ENCODE results near the gene PERCC1. TPM values are rescaled to one million over a fixed set of nuclear protein-coding genes. Genes with fewer than 3 reads are reported as not detected.

The PERCC1 gene
- total RNA-seq, 6 experiments from 2014 or later, result not detected

GRCh38 chr16:1450841-1451240 lies 20.0 kb downstream of the PERCC1 start:
- DNase-seq, result no peak
- Histone ChIP-seq H3K36me3 (peaks cover 0 to 49% (median 3%) of the 10 kb centered on the region in 4 donors), H3K9me3 (no peaks in the 10 kb centered on the region), H3K4me3 (no peak overlapping the region), H3K4me1 (no peaks in the 10 kb centered on the region), H3K27me3 (no peaks in the 10 kb centered on the region), H3K27ac (no peak overlapping the region)
- no peak for TF ChIP-seq POLR2A (IDR thresholded peaks at IDR 0.05)
- TF ChIP-seq, protein P1, sequence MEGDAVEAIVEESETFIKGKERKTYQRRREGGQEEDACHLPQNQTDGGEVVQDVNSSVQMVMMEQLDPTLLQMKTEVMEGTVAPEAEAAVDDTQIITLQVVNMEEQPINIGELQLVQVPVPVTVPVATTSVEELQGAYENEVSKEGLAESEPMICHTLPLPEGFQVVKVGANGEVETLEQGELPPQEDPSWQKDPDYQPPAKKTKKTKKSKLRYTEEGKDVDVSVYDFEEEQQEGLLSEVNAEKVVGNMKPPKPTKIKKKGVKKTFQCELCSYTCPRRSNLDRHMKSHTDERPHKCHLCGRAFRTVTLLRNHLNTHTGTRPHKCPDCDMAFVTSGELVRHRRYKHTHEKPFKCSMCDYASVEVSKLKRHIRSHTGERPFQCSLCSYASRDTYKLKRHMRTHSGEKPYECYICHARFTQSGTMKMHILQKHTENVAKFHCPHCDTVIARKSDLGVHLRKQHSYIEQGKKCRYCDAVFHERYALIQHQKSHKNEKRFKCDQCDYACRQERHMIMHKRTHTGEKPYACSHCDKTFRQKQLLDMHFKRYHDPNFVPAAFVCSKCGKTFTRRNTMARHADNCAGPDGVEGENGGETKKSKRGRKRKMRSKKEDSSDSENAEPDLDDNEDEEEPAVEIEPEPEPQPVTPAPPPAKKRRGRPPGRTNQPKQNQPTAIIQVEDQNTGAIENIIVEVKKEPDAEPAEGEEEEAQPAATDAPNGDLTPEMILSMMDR (IDR thresholded peaks at IDR 0.05), result no peak
- intact Hi-C loops (cut with DNase I), result no loop called here
- ATAC-seq, result no peak
- 97% methylated on average over 7 of the region's 21 CpGs for WGBS (ENCODE audit: insufficient coverage, low coverage, low lambda C conversion rate, missing lambda C conversion rate)

DNA sequence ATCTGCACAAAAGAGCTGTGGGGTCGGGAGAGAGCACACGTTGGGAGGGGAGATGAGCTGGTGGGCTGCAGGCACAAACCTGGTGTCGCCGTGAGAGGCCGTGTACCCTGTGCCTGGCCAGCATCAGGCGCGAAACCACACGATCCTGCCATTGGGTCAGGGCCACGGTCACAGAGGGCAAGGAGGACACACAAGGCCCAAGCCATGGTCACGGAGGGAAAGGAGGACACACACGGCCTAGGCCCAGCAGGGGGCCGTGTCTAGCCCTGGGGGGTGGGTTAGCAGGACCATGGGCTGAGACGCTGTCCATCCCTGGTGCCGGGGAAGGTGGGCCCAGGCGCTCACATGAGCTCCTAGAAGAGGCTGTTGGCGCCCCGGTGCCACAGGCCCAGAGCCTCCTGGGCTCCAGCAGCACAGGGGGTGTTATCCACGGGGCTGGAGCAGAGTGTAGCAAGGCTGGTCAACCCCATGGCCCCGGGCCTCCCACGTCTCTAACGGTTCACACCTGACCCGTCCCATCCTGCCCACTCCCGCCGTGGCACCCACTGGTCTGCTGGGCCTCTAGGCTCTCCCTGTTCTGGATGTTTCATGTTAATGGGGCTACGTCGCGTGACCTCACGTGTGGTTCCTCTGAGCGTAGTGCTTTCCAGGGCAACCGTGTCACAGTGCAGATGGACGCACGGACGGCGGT lies 21.0 kb downstream of the PERCC1 start:
- intact Hi-C loops (cut with DNase I), result no loop called here
- no peaks in the 10 kb centered on the region for H3K9me3 ChIP-seq
- no peak for DNase-seq
- H3K36me3 ChIP-seq, result peaks cover 0 to 51% (median 5%) of the 10 kb centered on the region in 4 donors
- H3K4me3 ChIP-seq, result no peak overlapping the region
- TF ChIP-seq, protein P1 (IDR thresholded peaks at IDR 0.05), result no peak
- no peak for TF ChIP-seq POLR2A (IDR thresholded peaks at IDR 0.05)
- H3K27ac ChIP-seq, result no peak overlapping the region
- no peaks in the 10 kb centered on the region for H3K27me3 ChIP-seq
- H3K4me1 ChIP-seq, result no peaks in the 10 kb centered on the region
- 90% methylated on average over 9 of the region's 34 CpGs for WGBS (ENCODE audit: insufficient coverage, low coverage, low lambda C conversion rate, missing lambda C conversion rate)
- peak in 1 of 4 donors; percentile 7 for ATAC-seq

DNA sequence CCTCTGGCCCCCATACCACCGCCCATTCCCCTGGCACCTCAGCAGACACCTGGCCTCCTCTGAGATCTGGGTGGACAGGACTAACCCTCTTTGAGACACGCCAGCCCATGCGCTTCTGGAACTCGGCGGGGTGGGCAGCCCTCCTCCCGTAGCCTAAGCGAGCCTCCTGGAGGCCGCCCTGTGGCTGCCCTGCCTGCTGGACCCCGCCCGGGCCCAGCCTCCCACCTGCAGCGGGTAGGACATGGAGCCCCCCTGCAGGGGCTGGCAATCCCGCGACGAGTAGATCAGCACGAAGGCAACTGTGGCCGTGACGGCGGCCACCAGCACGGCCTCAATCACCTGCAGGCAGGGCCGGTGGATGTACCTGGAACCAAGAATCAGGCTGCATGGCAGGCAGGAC lies 21.7 kb downstream of the PERCC1 start:
- Histone ChIP-seq H3K27me3 (no peaks in the 10 kb centered on the region), H3K9me3 (no peaks in the 10 kb centered on the region), H3K4me1 (no peaks in the 10 kb centered on the region), H3K36me3 (peaks cover 0 to 51% (median 5%) of the 10 kb centered on the region in 4 donors), H3K4me3 (no peak overlapping the region), H3K27ac (no peak overlapping the region)
- ATAC-seq (no peak), DNase-seq (no peak)
- WGBS (ENCODE audit: insufficient coverage, low coverage, low lambda C conversion rate, missing lambda C conversion rate), result 100% methylated on average over 3 of the region's 20 CpGs
- intact Hi-C loops (cut with DNase I), result no loop called here
- TF ChIP-seq, protein P1 (IDR thresholded peaks at IDR 0.05), result no peak
- TF ChIP-seq POLR2A (IDR thresholded peaks at IDR 0.05), result no peak

DNA sequence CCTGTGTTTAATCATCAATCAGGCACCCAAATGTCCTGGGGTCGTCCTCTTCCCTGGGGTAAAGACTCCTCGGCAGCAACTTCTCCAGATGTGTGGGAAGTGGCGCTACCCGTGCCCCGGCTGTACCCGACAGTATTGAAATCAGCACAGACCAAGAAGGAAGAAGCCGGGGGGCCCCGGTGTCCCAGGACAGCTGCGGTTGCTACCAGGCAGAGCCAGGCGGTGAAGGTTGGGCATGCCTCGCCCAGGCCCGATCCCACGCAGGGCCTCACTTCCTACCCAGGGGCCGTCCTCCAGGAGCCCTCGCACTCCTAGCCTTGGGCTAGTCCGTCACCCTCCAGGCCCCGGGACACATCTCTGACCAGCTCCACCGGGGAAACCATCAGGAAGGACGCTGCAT lies 22.4 kb downstream of the PERCC1 start:
- TF ChIP-seq POLR2A (IDR thresholded peaks at IDR 0.05), result no peak
- TF ChIP-seq, protein P1 (IDR thresholded peaks at IDR 0.05), result no peak
- Histone ChIP-seq H3K9me3 (no peaks in the 10 kb centered on the region), H3K27ac (no peak overlapping the region), H3K36me3 (peaks cover 0 to 43% (median 5%) of the 10 kb centered on the region in 4 donors), H3K4me1 (no peaks in the 10 kb centered on the region), H3K27me3 (no peaks in the 10 kb centered on the region), H3K4me3 (no peak overlapping the region)
- no peak for ATAC-seq
- WGBS (ENCODE audit: insufficient coverage, low coverage, low lambda C conversion rate, missing lambda C conversion rate), result no CpG with 5 or more reads among the region's 19 CpGs
- intact Hi-C loops (cut with DNase I), result no loop called here
- no peak for DNase-seq

Data from right lobe of liver (tissue), 6 donors.